Astrocyte (in vitro differentiated cells and primary cell): ENCODE results near the gene SCFD1.

Experiments used
- CTCF ChIP-seq: IDR thresholded peaks from 2 replicates; pipeline ENCODE4 v1.5.1; 2011; ENCODE audit warnings: low read depth, mild to moderate bottlenecking, inconsistent platforms, low read length, moderate library complexity; ENCODE audit not compliant: insufficient read depth
- EZH2 ChIP-seq: IDR thresholded peaks from 2 replicates; pipeline ENCODE4 v1.6.1; 2012; ENCODE audit warnings: mild to moderate bottlenecking, low read length, inconsistent platforms; ENCODE audit not compliant: insufficient read depth

DNA sequence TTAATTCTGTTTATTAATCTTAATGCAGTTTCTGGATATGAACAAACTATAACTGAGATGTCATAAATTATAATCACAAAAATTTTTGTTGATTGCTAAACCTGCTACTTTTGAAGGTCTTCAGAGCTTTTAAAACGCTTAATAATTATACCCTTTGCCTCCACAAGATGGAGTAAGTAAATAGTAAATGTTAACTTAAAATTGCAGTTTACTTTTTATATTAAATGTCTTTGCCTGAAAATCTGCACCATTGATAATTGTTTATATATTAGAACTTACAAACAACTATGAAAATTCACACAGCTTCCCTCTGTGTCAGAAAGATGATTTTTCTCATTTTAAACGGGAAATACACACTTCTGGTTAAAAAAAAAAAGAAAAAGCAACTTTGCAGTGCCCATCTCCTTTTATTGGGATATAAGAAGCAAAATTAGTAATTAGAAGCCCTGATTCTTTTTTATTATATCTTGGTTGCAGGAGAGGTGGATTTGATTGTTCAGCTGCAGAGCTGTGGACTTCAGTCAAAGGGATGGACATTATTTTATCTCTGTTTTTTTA, 35.6 kb downstream of the SCFD1 start:
- TF ChIP-seq CTCF, result peak; percentile 31
- no peak for TF ChIP-seq EZH2
